SJCRH30 (cell line): ENCODE measurements around the gene THSD4. TPM values are rescaled to one million over a fixed set of nuclear protein-coding genes. Genes with fewer than 3 reads are reported as not detected.
"Not testable (repeated sequence)": the region's sequence is repeated elsewhere in the genome, so short reads cannot be mapped to it uniquely, and the experiment has no call there.

Experiments
- DNase-seq, 2 experiments: peaks; one replicate each; pipeline ENCODE4 v3.0.0-alpha.2; 2015 to 2020
- H3K27ac ChIP-seq: fragments of 250-450 bp; sonication (Bioruptor Pico); 2 replicates; pipeline ENCODE4 v1.5.1; 2020; ENCODE audit warnings: mild to moderate bottlenecking, moderate library complexity
- H3K27me3 ChIP-seq: fragments of 250-450 bp; sonication (Bioruptor Pico); 2 replicates; pipeline ENCODE4 v1.5.1; 2020; ENCODE audit warnings: mild to moderate bottlenecking, moderate library complexity
- H3K36me3 ChIP-seq: fragments of 250-450 bp; sonication (Bioruptor Pico); 2 replicates; pipeline ENCODE4 v1.5.1; 2020; ENCODE audit warnings: mild to moderate bottlenecking, moderate library complexity
- H3K4me1 ChIP-seq: fragments of 250-450 bp; sonication (Bioruptor Pico); 2 replicates; pipeline ENCODE4 v1.5.1; 2020; ENCODE audit warnings: mild to moderate bottlenecking, moderate library complexity
- H3K4me3 ChIP-seq: fragments of 250-450 bp; sonication (Bioruptor Pico); 2 replicates; pipeline ENCODE4 v1.5.1; 2020; ENCODE audit warnings: mild to moderate bottlenecking, moderate library complexity
- H3K9me3 ChIP-seq: fragments of 250-450 bp; sonication (Bioruptor Pico); replicated peaks from 2 replicates; pipeline ENCODE4 v1.5.1; 2020; ENCODE audit warnings: mild to moderate bottlenecking, moderate library complexity
- total RNA-seq: library from RNA; depleted of rRNA; stranded (reverse); fragments of >200 nt; shearing (Covaris generic); gene quantifications from 2 replicates; pipeline ENCODE4 v1.2.3, GENCODE V29; 2014

THSD4 gene
- total RNA-seq, 1 experiment from 2014 or later, result 20.7 TPM

- Histone ChIP-seq H3K4me3 (no peak overlapping the region), H3K4me1 (no peaks in the 10 kb centered on the region; the same call in 1 of the 2 replicates), H3K27me3 (no peaks in the 10 kb centered on the region), H3K27ac (no peak overlapping the region), H3K9me3 (no peaks in the 10 kb centered on the region), H3K36me3 (no peaks in the 10 kb centered on the region)
- DNase-seq, result no peak
Measured at GRCh38 chr15:71312731-71313460, 197.6 kb downstream of the THSD4 start.

GRCh38 chr15:71313806-71314205, 198.5 kb downstream of the THSD4 start:
- Histone ChIP-seq H3K27me3 (no peaks in the 10 kb centered on the region), H3K4me3 (no peak overlapping the region), H3K27ac (no peak overlapping the region), H3K9me3 (no peaks in the 10 kb centered on the region), H3K4me1 (no peaks in the 10 kb centered on the region; the same call in 1 of the 2 replicates), H3K36me3 (no peaks in the 10 kb centered on the region)
- DNase-seq, result no peak

GRCh38 chr15:71314956-71315537, 199.8 kb downstream of the THSD4 start:
- H3K27ac ChIP-seq, result no peak overlapping the region
- no peak overlapping the region for H3K4me3 ChIP-seq
- no peaks in the 10 kb centered on the region for H3K27me3 ChIP-seq
- no peaks in the 10 kb centered on the region for H3K9me3 ChIP-seq
- no peak for DNase-seq
- no peaks in the 10 kb centered on the region for H3K36me3 ChIP-seq
- no peaks in the 10 kb centered on the region; the same call in 1 of the 2 replicates for H3K4me1 ChIP-seq

GRCh38 chr15:71316911-71317310, 201.6 kb downstream of the THSD4 start:
- H3K9me3 ChIP-seq, result no peaks in the 10 kb centered on the region
- no peak overlapping the region for H3K27ac ChIP-seq
- no peaks in the 10 kb centered on the region for H3K36me3 ChIP-seq
- H3K4me3 ChIP-seq, result no peak overlapping the region
- no peaks in the 10 kb centered on the region; the same call in 1 of the 2 replicates for H3K4me1 ChIP-seq
- H3K27me3 ChIP-seq, result no peaks in the 10 kb centered on the region; the same call in 1 of the 2 replicates
- no peak for DNase-seq

DNA sequence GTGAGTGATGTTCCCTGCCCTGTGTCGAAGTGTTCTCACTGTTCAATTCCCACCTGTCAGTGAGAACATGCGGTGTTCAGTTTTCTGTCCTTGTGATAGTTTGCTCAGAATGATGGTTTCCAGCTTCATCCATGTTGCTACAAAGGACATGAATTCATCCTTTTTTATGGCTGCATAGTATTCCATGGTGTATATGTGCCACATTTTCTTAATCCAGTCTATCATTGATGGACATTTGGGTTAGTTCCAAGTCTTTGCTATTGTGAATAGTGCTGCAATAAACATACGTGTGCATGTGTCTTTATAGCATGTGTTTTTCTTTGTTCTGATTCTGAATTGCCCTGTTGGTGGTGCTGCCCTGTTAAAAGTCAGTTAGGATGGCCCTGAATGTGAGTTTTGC, 204.2 kb downstream of the THSD4 start:
- H3K27me3 ChIP-seq, H3K9me3 ChIP-seq, H3K27ac ChIP-seq, DNase-seq, H3K36me3 ChIP-seq, H3K4me3 ChIP-seq, H3K4me1 ChIP-seq: not testable (repeated sequence)

GRCh38 chr15:71319935-71320334, 204.7 kb downstream of the THSD4 start:
- H3K27ac ChIP-seq, result no peak overlapping the region
- DNase-seq, result no peak
- H3K27me3 ChIP-seq, result no peaks in the 10 kb centered on the region; the same call in 1 of the 2 replicates
- no peak overlapping the region for H3K4me3 ChIP-seq
- H3K4me1 ChIP-seq, result no peaks in the 10 kb centered on the region; the same call in 1 of the 2 replicates
- no peaks in the 10 kb centered on the region for H3K36me3 ChIP-seq
- H3K9me3 ChIP-seq, result no peaks in the 10 kb centered on the region

DNA sequence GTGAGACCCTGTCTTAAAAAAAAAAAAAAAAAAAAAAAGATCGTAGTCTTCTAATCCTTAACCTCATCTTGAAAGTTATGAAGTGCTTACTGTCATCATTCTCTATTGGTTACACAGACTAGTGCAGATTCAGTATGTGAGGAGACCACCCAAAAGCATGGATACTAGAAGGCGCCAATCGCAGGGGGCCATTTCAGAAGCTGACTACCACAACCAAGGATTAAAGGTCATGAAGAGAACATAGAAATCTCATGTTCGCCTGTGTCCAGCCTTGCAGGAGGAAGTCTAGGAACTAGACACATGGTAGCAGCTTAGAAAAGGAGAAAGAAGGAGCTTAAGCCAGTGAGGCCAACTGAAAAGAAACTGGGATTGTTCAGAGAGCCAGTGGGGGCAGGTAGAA, 207.8 kb downstream of the THSD4 start:
- H3K27me3 ChIP-seq, result no peaks in the 10 kb centered on the region; the same call in 1 of the 2 replicates
- no peaks in the 10 kb centered on the region for H3K9me3 ChIP-seq
- no peaks in the 10 kb centered on the region for H3K36me3 ChIP-seq
- no peak for DNase-seq
- no peak overlapping the region for H3K4me3 ChIP-seq
- no peak overlapping the region for H3K27ac ChIP-seq
- no peaks in the 10 kb centered on the region for H3K4me1 ChIP-seq

- no peak overlapping the region for H3K4me3 ChIP-seq
- DNase-seq, result no peak
- H3K27me3 ChIP-seq, result no peaks in the 10 kb centered on the region; the same call in 1 of the 2 replicates
- no peak overlapping the region for H3K27ac ChIP-seq
- no peaks in the 10 kb centered on the region for H3K36me3 ChIP-seq
- H3K9me3 ChIP-seq, result no peaks in the 10 kb centered on the region
- H3K4me1 ChIP-seq, result no peaks in the 10 kb centered on the region
Measured at GRCh38 chr15:71323584-71323983, 208.3 kb downstream of the THSD4 start.

- no peak overlapping the region for H3K27ac ChIP-seq
- H3K4me1 ChIP-seq, result peaks cover 10% of the 10 kb centered on the region; the same call in 1 of the 2 replicates
- no peak for DNase-seq
- H3K9me3 ChIP-seq, result no peaks in the 10 kb centered on the region
- H3K27me3 ChIP-seq, result no peaks in the 10 kb centered on the region; the same call in 1 of the 2 replicates
- no peaks in the 10 kb centered on the region for H3K36me3 ChIP-seq
- no peak overlapping the region for H3K4me3 ChIP-seq
Measured at GRCh38 chr15:71325481-71325880, 210.2 kb downstream of the THSD4 start.

DNA sequence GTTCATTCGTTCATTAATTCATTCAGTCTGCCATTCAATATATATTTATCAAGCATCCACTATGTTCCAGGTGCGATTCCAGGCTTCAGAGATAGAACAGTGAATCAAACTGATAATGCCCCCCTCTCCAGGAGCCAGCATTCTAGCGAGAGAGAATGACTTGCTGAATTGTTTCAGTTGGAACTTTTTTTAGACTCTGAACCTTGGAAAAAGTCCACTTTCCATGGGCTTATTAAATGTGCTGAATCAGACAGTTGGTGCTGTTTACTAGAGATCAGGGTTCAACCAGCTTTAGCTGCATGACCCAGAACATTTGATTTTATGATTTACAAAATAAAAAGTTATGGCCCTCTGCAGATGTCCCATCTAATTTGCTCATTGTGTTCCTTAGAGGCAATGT, 213.2 kb downstream of the THSD4 start:
- Histone ChIP-seq H3K4me1 (peaks cover 20% of the 10 kb centered on the region), H3K9me3 (no peaks in the 10 kb centered on the region), H3K4me3 (no peak overlapping the region), H3K36me3 (no peaks in the 10 kb centered on the region), H3K27ac (no peak overlapping the region), H3K27me3 (no peaks in the 10 kb centered on the region)
- no peak for DNase-seq

DNA sequence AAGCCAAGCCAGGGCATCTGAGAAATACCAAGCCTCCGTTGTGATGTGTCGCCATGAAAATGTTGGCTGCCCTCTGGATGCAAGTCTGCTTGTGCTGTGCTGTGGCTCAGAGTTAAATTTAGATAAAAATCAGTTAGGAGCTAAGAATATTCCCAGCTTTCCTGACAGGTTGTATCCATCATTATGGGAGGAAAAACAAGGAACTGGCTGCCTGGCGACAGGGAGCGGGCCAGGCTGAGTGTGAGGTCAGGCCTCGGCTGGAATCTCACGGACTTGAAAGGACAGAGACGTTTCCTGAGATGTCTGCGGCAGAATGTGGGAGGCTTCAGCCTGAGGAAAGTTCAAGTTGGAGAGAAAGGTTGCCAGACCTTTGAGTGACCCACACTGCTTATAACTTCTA, 213.8 kb downstream of the THSD4 start:
- no peak for DNase-seq
- Histone ChIP-seq H3K27ac (no peak overlapping the region), H3K4me1 (peaks cover 24% of the 10 kb centered on the region), H3K27me3 (no peaks in the 10 kb centered on the region), H3K4me3 (no peak overlapping the region), H3K36me3 (no peaks in the 10 kb centered on the region), H3K9me3 (no peaks in the 10 kb centered on the region)

DNA sequence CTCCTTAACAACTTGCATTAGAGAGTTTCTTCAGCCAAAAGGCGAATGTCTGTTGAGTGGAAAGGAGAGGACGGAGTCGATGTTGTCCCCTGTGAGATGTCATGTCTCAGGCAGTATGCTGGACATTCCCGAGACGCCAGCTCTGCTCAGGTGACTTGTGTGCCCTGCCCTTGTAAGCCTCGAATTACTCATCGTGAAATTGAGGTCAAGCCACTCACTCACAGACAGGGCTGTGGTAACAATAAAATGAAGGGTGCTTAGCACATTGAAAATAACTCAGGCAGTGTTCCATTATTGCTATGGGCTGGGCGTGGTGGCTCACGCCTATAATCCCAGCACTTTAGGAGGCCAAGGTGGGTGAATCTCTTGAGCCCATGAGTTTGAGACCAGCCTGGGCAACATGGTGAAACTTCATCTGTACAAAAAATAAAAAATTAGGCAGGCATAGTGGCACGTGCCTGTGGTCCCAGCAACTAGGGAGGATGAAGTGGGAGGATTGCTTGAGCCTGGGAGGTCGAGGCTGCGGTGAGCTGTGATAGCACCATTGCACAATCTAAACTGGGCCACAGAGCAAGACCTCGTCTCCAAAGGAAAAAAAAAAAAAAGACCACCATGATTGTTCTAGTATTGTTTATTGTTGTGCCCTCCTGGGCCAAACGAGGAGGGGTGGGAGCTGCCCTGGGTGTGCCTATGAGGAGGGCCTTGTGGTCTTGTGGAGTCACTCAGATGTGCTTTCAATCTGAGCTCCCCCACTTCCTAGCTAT, 214.4 kb downstream of the THSD4 start:
- Histone ChIP-seq H3K4me1 (peaks cover 30% of the 10 kb centered on the region), H3K4me3 (no peak overlapping the region), H3K27ac (no peak overlapping the region), H3K9me3 (no peaks in the 10 kb centered on the region), H3K27me3 (no peaks in the 10 kb centered on the region), H3K36me3 (no peaks in the 10 kb centered on the region)
- DNase-seq, result no peak

DNA sequence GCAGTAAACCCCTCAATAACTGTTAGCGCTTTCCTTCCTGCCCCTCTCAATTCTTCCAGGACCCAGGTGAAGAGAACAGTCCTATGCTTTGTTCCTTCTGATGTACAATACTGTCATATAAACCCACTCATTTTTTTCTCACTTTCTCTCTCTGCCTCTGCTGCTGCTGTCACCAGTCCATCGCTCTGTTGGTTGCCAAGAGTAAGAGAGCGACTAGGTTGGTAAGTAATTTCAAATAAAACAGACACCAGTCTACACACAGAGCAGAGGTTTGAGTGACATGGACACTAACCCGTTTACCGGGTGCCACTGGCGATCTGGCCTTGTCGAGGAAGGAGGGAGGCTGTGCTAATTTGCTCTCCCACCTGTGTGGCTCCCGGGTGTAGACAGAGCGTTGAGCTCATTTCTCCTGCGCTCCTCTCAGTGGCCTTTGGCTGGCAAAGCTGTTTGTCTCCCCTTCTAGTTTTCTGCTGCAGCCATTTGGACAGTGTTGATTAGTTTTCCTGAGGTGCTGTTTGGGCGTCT, 215.4 kb downstream of the THSD4 start:
- Histone ChIP-seq H3K36me3 (no peaks in the 10 kb centered on the region), H3K9me3 (no peaks in the 10 kb centered on the region), H3K4me3 (no peak overlapping the region), H3K27ac (no peak overlapping the region), H3K4me1 (peaks cover 38% of the 10 kb centered on the region), H3K27me3 (no peaks in the 10 kb centered on the region)
- DNase-seq, result no peak

DNA sequence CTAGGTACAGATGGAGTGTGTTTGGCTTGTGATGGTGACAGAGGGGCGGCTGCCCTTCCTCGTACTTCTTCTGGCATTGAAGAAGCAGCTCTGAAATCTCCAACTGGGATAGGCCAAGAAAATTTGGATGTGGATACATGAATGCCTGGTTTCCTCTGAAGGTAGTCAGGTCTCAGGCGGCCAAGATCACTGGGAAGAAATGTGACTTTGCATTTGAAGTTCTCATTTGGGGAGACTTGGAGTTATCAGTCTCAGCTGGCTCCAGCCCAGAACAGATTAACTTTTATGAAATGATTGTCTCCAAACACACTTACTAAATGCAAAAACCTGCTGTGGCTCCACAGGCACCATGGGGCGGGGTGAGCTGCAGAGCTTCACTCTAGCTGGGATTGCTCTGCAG, 215.9 kb downstream of the THSD4 start:
- DNase-seq, result no peak
- Histone ChIP-seq H3K36me3 (no peaks in the 10 kb centered on the region), H3K27ac (no peak overlapping the region), H3K4me1 (peaks cover 43% of the 10 kb centered on the region), H3K27me3 (no peaks in the 10 kb centered on the region), H3K4me3 (no peak overlapping the region), H3K9me3 (no peaks in the 10 kb centered on the region)

DNA sequence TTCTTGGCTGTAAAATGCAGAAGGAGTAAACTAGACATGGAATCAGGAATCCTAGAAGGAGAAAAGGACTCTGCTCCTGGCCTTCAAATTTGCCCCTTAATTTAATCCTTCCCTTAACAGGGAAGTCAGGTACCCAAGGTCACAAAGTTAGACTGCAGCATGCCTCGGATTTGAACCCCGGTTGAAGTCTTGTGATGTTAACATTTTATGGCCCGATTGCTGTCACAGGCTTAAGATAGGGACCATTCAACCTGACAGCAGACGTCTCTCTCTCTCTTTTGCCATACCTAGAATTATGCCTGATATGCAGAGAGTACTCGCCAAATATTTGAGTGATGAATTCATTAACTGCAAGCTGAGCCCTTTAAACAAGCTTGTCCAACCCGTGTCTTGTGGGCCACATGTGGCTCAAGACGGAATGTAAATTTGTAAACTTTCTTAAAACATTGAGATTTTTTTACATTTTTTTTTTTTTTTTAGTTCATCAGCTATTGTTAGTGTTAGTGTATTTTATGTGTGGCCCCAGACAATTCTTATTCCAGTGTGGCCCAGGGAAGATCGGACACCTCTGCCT, 217.2 kb downstream of the THSD4 start:
- Histone ChIP-seq H3K27me3 (no peaks in the 10 kb centered on the region), H3K4me1 (peaks cover 56% of the 10 kb centered on the region), H3K36me3 (no peaks in the 10 kb centered on the region), H3K4me3 (no peak overlapping the region), H3K27ac (no peak overlapping the region), H3K9me3 (no peaks in the 10 kb centered on the region)
- no peak for DNase-seq
